ENCODE results near the gene ZNRF1. TPM values are rescaled to one million over a fixed set of nuclear protein-coding genes. Genes with fewer than 3 reads are reported as not detected.

ZNRF1 gene
- polyA plus RNA-seq, 2 of the 4 experiments (the other 2 are of a cell fraction): 18.6 to 22.6 TPM

DNA sequence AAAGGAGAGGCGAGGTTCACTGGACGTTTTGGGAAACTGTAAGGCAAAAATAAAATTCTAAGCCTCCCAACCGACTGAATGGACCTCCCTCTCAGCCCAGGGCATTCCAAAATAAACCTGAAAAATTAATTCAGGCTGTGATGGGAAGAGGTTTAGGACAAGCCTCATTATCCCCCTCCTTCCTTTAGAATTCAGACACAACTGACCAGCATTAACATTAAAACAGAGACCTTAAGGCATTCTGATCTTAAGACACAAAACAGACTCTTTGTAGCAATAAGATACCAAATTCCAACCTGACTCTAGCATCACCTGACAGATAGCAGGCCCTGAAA lies 118.1 kb downstream of the ZNRF1 start:
- WGBS (ENCODE audit: missing lambda C conversion rate): 12% methylated on average over 3 of the region's 3 CpGs
- Histone ChIP-seq H3K27ac (no peak overlapping the region), H3K4me3 (no peak overlapping the region), H3K4me1 (peaks cover 8% of the 10 kb centered on the region; the same call in 2 of the 3 replicates), H3K9me3 (peaks cover 2% of the 10 kb centered on the region; the same call in 2 of the 3 replicates), H3K4me2 (peak overlapping the region; percentile 83)
- TF ChIP-seq BHLHE40 (IDR thresholded peaks at IDR 0.05; ENCODE audit: low read depth, low read length) (no peak), USF2 (IDR thresholded peaks at IDR 0.05) (no peak), EP300 (IDR thresholded peaks at IDR 0.05) (no peak), RNF2 (IDR thresholded peaks at IDR 0.05; ENCODE audit: borderline replicate concordance, low read depth) (no peak), GATA3 (IDR thresholded peaks at IDR 0.05; ENCODE audit: borderline replicate concordance) (no peak), CHD4 (IDR thresholded peaks at IDR 0.05; ENCODE audit: borderline replicate concordance) (no peak), MYC (IDR thresholded peaks at IDR 0.05; ENCODE audit: borderline replicate concordance, low read length) (no peak), RCOR1 (IDR thresholded peaks at IDR 0.05; ENCODE audit: low read depth, low read length) (no peak), NR3C1 (IDR thresholded peaks at IDR 0.05) (no peak), CBX2 (IDR thresholded peaks at IDR 0.05; ENCODE audit: borderline replicate concordance, low read depth) (no peak), SREBF2 (IDR thresholded peaks at IDR 0.05) (no peak), POLR2AphosphoS2 (conservative IDR thresholded peaks at IDR 0.05; ENCODE audit: low read length) (no peak), ESRRA (IDR thresholded peaks at IDR 0.05; ENCODE audit: borderline replicate concordance, low read length) (no peak), CEBPB (IDR thresholded peaks at IDR 0.05) (no peak), SMC3 (IDR thresholded peaks at IDR 0.05) (no peak), JUN (IDR thresholded peaks at IDR 0.05) (no peak)
- TF ChIP-seq, protein P1, sequence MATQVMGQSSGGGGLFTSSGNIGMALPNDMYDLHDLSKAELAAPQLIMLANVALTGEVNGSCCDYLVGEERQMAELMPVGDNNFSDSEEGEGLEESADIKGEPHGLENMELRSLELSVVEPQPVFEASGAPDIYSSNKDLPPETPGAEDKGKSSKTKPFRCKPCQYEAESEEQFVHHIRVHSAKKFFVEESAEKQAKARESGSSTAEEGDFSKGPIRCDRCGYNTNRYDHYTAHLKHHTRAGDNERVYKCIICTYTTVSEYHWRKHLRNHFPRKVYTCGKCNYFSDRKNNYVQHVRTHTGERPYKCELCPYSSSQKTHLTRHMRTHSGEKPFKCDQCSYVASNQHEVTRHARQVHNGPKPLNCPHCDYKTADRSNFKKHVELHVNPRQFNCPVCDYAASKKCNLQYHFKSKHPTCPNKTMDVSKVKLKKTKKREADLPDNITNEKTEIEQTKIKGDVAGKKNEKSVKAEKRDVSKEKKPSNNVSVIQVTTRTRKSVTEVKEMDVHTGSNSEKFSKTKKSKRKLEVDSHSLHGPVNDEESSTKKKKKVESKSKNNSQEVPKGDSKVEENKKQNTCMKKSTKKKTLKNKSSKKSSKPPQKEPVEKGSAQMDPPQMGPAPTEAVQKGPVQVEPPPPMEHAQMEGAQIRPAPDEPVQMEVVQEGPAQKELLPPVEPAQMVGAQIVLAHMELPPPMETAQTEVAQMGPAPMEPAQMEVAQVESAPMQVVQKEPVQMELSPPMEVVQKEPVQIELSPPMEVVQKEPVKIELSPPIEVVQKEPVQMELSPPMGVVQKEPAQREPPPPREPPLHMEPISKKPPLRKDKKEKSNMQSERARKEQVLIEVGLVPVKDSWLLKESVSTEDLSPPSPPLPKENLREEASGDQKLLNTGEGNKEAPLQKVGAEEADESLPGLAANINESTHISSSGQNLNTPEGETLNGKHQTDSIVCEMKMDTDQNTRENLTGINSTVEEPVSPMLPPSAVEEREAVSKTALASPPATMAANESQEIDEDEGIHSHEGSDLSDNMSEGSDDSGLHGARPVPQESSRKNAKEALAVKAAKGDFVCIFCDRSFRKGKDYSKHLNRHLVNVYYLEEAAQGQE (IDR thresholded peaks at IDR 0.05): no peak
- TF ChIP-seq, protein P2, sequence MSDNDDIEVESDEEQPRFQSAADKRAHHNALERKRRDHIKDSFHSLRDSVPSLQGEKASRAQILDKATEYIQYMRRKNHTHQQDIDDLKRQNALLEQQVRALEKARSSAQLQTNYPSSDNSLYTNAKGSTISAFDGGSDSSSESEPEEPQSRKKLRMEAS (IDR thresholded peaks at IDR 0.05): no peak
- DNase-seq (ENCODE audit: low read depth in 1 of 2, low spot score in 1 of 2) (no peak), ATAC-seq (peak in 1 of 2 experiments; percentile 6; a peak in 3 of 6 replicates), FAIRE-seq (no peak)
- POLR2A ChIA-PET: no interaction called here
- CTCF ChIA-PET: interaction anchor here (0.8 to 13.4 kb wide), 2 partner anchors 115 to 121 kb away, joined by 3 to 252 read pairs; partner anchors contain the start of gene ZNRF1

DNA sequence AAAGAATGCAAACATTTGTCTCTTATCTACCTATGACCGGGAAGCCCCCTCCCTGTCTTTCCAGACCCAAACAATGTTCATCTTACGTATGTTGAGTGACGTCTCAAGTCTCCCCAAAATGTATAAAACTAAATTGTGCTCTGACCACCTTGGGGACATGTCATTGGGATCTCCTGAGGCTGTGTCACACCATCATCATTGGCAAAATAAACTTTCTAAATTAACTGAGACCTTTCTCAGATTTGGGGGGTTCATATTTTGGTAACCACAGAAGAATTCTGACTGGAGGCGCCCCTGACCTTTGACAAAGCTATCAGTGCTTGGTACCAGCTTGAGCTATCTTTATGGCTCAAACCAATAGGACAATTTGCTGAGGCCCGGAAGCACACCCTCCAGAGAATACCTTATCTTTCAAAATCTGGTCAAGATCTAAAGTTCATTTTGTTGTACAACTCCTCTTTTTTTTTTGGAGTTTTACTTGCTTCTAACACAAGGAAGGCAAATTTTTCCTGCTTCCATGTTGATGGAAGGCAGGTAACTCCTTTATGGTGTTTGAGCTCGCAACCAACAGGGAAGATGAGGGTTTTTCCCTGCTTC lies 120.2 kb downstream of the ZNRF1 start:
- peaks cover 8% of the 10 kb centered on the region; the same call in 2 of the 3 replicates for H3K4me1 ChIP-seq
- ChIA-PET POLR2A (no interaction called here), CTCF (interaction anchor here (0.6 to 13.4 kb wide), 6 partner anchors 9 to 133 kb away, joined by 3 to 252 read pairs (median 3); partner anchors contain the start of gene ZNRF1)
- no peak overlapping the region for H3K4me3 ChIP-seq
- WGBS (ENCODE audit: missing lambda C conversion rate): 81% methylated on average over 6 of the region's 6 CpGs
- ATAC-seq (no peak), FAIRE-seq (no peak), DNase-seq (ENCODE audit: low read depth in 1 of 2, low spot score in 1 of 2) (no peak)
- H3K27ac ChIP-seq: no peak overlapping the region
- H3K9me3 ChIP-seq: peaks cover 9% of the 10 kb centered on the region; the same call in 2 of the 3 replicates
- TF ChIP-seq RCOR1 (IDR thresholded peaks at IDR 0.05; ENCODE audit: low read depth, low read length) (no peak), ZSCAN20 (CRISPR knock-in tag; IDR thresholded peaks at IDR 0.05) (no peak), HOXB5 (CRISPR knock-in tag; IDR thresholded peaks at IDR 0.05) (no peak), GATA3 (IDR thresholded peaks at IDR 0.05; ENCODE audit: borderline replicate concordance) (no peak)
- TF ChIP-seq, protein P3, sequence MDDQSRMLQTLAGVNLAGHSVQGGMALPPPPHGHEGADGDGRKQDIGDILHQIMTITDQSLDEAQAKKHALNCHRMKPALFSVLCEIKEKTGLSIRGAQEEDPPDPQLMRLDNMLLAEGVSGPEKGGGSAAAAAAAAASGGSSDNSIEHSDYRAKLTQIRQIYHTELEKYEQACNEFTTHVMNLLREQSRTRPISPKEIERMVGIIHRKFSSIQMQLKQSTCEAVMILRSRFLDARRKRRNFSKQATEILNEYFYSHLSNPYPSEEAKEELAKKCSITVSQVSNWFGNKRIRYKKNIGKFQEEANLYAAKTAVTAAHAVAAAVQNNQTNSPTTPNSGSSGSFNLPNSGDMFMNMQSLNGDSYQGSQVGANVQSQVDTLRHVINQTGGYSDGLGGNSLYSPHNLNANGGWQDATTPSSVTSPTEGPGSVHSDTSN (IDR thresholded peaks at IDR 0.05): no peak
- TF ChIP-seq, protein P4, sequence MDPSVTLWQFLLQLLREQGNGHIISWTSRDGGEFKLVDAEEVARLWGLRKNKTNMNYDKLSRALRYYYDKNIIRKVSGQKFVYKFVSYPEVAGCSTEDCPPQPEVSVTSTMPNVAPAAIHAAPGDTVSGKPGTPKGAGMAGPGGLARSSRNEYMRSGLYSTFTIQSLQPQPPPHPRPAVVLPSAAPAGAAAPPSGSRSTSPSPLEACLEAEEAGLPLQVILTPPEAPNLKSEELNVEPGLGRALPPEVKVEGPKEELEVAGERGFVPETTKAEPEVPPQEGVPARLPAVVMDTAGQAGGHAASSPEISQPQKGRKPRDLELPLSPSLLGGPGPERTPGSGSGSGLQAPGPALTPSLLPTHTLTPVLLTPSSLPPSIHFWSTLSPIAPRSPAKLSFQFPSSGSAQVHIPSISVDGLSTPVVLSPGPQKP (IDR thresholded peaks at IDR 0.05; ENCODE audit: low read depth, low read length): no peak
- H3K4me2 ChIP-seq: no peak overlapping the region

Data from A549 (cell line).